HCT116 (cell line): ENCODE results near the gene SHC1. TPM values are rescaled to one million over a fixed set of nuclear protein-coding genes. Genes with fewer than 3 reads are reported as not detected.

ENCODE experiments used
- ATAC-seq: fragments of 200-7000 bp; cut with Tn5 transposase; 2 replicates; pipeline ENCODE4 v1.9.1; 2020; ENCODE audit warnings: mild to moderate bottlenecking, moderate library complexity
- BruUV-seq: library from RNA; stranded (reverse); fragments of 400-500 nt; replicated peaks from 2 replicates; lab custom pipeline; 2021; lab: Mats Ljungman, UMichigan
- CTCF ChIA-PET: fragments of 300-600 bp; sonication (Branson Sonifier 250); formaldehyde crosslinking; loops from one replicate; lab custom pipeline; 2021; ENCODE audit warnings: antibody characterized with exemption; lab: Charles Lee
- POLR2A ChIA-PET: fragments of 300-600, 350-600 bp; sonication (Branson Sonifier 250); formaldehyde crosslinking; loops from one replicate; lab custom pipeline; 2021; ENCODE audit warnings: antibody characterized with exemption; lab: Charles Lee
- RAD21 ChIA-PET, 2 experiments: fragments of 300-600 bp; sonication (Branson Sonifier 250); formaldehyde crosslinking; loops; one replicate each; lab custom pipeline; 2023; ENCODE audit warnings: low total read pairs in 2 of 2; ENCODE audit not compliant: uncharacterized antibody in 2 of 2, unreplicated experiment in 2 of 2, low non-redundant PET in 1 of 2; lab: Charles Lee
- DNase-seq: peaks from one replicate; pipeline ENCODE4 v3.0.0-alpha.2; 2010; ENCODE audit warnings: low read depth, low spot score
- H2AFZ ChIP-seq: fragments of 200-600 bp; shearing (Covaris generic), sonication (generic); 2 replicates; pipeline ENCODE4 v1.6.1; 2017; ENCODE audit warnings: low read depth, mixed run types, mixed read lengths, antibody characterized with exemption, low read length; ENCODE audit not compliant: poor library complexity, severe bottlenecking
- H3K27ac ChIP-seq: 2 replicates; pipeline ENCODE4 v1.5.1; 2012; ENCODE audit warnings: low read depth, low read length
- H3K27me3 ChIP-seq: fragments of 200-600 bp; sonication (generic); 2 replicates; pipeline ENCODE4 v1.6.1; 2016; ENCODE audit warnings: mixed run types, low read length, mixed read lengths; ENCODE audit not compliant: insufficient read depth
- H3K36me3 ChIP-seq, 2 experiments: fragments of 200-500 bp in 1 of 2; fragments of 200-600 bp in 1 of 2; sonication (Bioruptor generic) in 1 of 2; sonication (generic) in 1 of 2; 2 replicates each; pipeline versions ENCODE4 v1.5.1 to v1.6.1; 2014 to 2016; ENCODE audit warnings: low read length in 2 of 2, inconsistent platforms in 1 of 2, mixed read lengths in 1 of 2, mixed run types in 1 of 2; ENCODE audit not compliant: insufficient read depth in 2 of 2, control insufficient read depth in 1 of 2
- H3K4me1 ChIP-seq, 2 experiments: fragments of 200-600 bp in 1 of 2; sonication (generic) in 1 of 2; 2 replicates each; pipeline versions ENCODE4 v1.5.1 to v1.6.1; 2012 to 2017; ENCODE audit warnings: low read length in 2 of 2, inconsistent platforms in 1 of 2, mild to moderate bottlenecking in 1 of 2, mixed read lengths in 1 of 2, mixed run types in 1 of 2, moderate library complexity in 1 of 2; ENCODE audit not compliant: insufficient read depth in 2 of 2, control insufficient read depth in 1 of 2
- H3K4me2 ChIP-seq: fragments of 200-600 bp; sonication (generic); 2 replicates; pipeline ENCODE4 v1.6.1; 2017; ENCODE audit warnings: mixed run types, low read length, mixed read lengths
- H3K4me3 ChIP-seq, 2 experiments: fragments of 200-600 bp in 1 of 2; sonication (generic) in 1 of 2; replicated peaks in 1 of 2; 2 replicates each; pipeline ENCODE4 v1.5.1; 2011 to 2016; ENCODE audit warnings: low read length in 2 of 2, control low read depth in 1 of 2, low read depth in 1 of 2, mild to moderate bottlenecking in 1 of 2, mixed read lengths in 1 of 2, mixed run types in 1 of 2
- H3K79me2 ChIP-seq: fragments of 200-600 bp; sonication (generic); 2 replicates; pipeline ENCODE4 v1.6.1; 2017; ENCODE audit warnings: mild to moderate bottlenecking, mixed run types, low read length, moderate library complexity, mixed read lengths; ENCODE audit not compliant: insufficient read depth
- H3K9ac ChIP-seq: fragments of 200-600 bp; sonication (generic); 2 replicates; pipeline ENCODE4 v1.6.1; 2016; ENCODE audit warnings: low read length, mixed read lengths
- H3K9me2 ChIP-seq: fragments of 200-600 bp; sonication (generic), shearing (Covaris generic); 2 replicates; pipeline ENCODE4 v1.6.1; 2017; ENCODE audit warnings: mixed run types, mild to moderate bottlenecking, moderate library complexity; ENCODE audit not compliant: insufficient read depth
- H3K9me3 ChIP-seq, 2 experiments: fragments of 200-500 bp in 1 of 2; fragments of 200-600 bp in 1 of 2; sonication (Bioruptor generic) in 1 of 2; sonication (generic) in 1 of 2; 2 replicates each; pipeline ENCODE4 v1.6.1; 2014 to 2017; ENCODE audit warnings: low read length in 2 of 2, mixed read lengths in 2 of 2, inconsistent platforms in 1 of 2, low read depth in 1 of 2, mild to moderate bottlenecking in 1 of 2, mixed run types in 1 of 2, moderate library complexity in 1 of 2; ENCODE audit not compliant: control insufficient read depth in 1 of 2, insufficient read depth in 1 of 2
- H4K20me1 ChIP-seq: fragments of 200-600 bp; sonication (generic), shearing (Covaris generic); 2 replicates; pipeline ENCODE4 v1.6.1; 2017; ENCODE audit warnings: mixed run types, mild to moderate bottlenecking, moderate library complexity; ENCODE audit not compliant: insufficient read depth
- ATF3 ChIP-seq: IDR thresholded peaks from 2 replicates; pipeline ENCODE4 v1.6.1; 2012
- CBX3 ChIP-seq: IDR thresholded peaks from 2 replicates; pipeline ENCODE4 v1.6.1; 2012; ENCODE audit warnings: low read depth
- CTCF ChIP-seq, 3 experiments: fragments of 200-600 bp in 1 of 3; sonication (generic) in 1 of 3; IDR thresholded peaks in 2 of 3; conservative IDR thresholded peaks in 1 of 3; 2 replicates each; pipeline ENCODE4 v1.5.1; 2012 to 2017; ENCODE audit warnings: low read depth in 2 of 3, low read length in 2 of 3, antibody characterized with exemption in 1 of 3, borderline replicate concordance in 1 of 3, control low read depth in 1 of 3, mild to moderate bottlenecking in 1 of 3, mixed read lengths in 1 of 3, mixed run types in 1 of 3, moderate library complexity in 1 of 3; ENCODE audit not compliant: insufficient read depth in 1 of 3
- ELF1 ChIP-seq: IDR thresholded peaks from 2 replicates; pipeline ENCODE4 v1.6.1; 2012; ENCODE audit warnings: low read depth, borderline replicate concordance
- POLR2AphosphoS5 ChIP-seq: IDR thresholded peaks from 2 replicates; pipeline ENCODE4 v1.6.1; 2011; ENCODE audit warnings: mild to moderate bottlenecking, low read depth, low read length, moderate library complexity
- SIN3A ChIP-seq: IDR thresholded peaks from 2 replicates; pipeline ENCODE4 v1.6.1; 2012; ENCODE audit warnings: low read depth
- SP1 ChIP-seq: IDR thresholded peaks from 2 replicates; pipeline ENCODE4 v1.6.1; 2012; ENCODE audit warnings: low read depth
- SRF ChIP-seq: IDR thresholded peaks from 2 replicates; pipeline ENCODE4 v1.6.1; 2012; ENCODE audit warnings: low read depth
- intact Hi-C: fragments of 100-400 bp; cut with micrococcal nuclease; formaldehyde crosslinking; loops from 2 replicates; pipeline ENCODE4 v1.10.0; 2022
- total RNA-seq: library from RNA; stranded (reverse); gene quantifications from one replicate; pipeline ENCODE4 v1.2.1, GENCODE V29; 2021; ENCODE audit not compliant: unreplicated experiment

SHC1 gene
- total RNA-seq, 1 experiment from 2014 or later, result 148 TPM

DNA sequence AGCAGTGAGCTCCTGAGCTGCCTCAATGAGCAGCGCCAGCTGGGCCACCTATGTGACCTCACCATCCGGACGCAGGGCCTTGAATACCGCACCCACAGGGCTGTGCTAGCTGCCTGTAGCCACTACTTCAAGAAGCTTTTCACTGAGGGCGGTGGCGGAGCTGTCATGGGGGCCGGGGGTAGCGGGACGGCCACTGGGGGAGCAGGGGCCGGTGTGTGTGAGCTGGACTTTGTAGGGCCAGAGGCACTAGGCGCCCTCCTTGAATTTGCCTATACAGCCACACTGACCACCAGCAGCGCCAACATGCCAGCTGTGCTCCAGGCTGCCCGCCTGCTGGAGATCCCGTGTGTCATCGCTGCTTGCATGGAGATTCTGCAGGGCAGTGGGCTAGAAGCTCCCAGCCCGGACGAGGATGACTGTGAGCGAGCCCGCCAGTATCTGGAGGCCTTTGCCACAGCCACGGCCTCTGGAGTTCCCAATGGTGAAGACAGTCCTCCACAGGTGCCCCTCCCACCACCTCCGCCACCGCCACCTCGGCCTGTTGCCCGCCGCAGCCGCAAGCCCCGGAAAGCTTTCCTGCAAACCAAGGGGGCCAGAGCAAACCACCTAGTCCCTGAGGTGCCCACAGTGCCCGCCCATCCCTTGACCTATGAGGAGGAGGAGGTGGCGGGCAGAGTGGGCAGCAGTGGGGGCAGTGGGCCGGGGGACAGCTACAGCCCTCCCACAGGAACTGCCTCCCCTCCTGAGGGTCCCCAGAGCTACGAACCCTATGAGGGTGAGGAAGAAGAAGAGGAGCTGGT is 44.4 kb upstream of the SHC1 start:
- ChIA-PET POLR2A (interaction anchor here (1.1 to 1.4 kb wide), 2 partner anchors 13 to 15 kb away, joined by 3 to 7 read pairs; partner anchors contain the start of gene ZBTB7B), CTCF (interaction anchor here (1.5 kb wide), 1 partner anchor 36 kb away, joined by 5 read pairs; the partner anchor contains the start of gene ADAM15), RAD21 (no interaction called here)
- Histone ChIP-seq H4K20me1 (no peaks in the 10 kb centered on the region), H3K27me3 (no peaks in the 10 kb centered on the region), H3K27ac (no peak overlapping the region), H3K9me2 (no peaks in the 10 kb centered on the region), H3K36me3 (peaks cover 11 to 27% of the 10 kb centered on the region in 2 experiments; a peak in 3 of 4 replicates), H3K4me3 (no peak overlapping the region), H3K9me3 (no peaks in the 10 kb centered on the region), H3K4me1 (peaks cover 28 to 69% of the 10 kb centered on the region in 2 experiments), H3K79me2 (peaks cover 33% of the 10 kb centered on the region; the same call in 1 of the 2 replicates), H3K4me2 (no peak overlapping the region), H3K9ac (no peak overlapping the region), H2AFZ (no peak overlapping the region)
- intact Hi-C loops, result no loop called here
- BruUV-seq, result no TSS peak
- ATAC-seq (no peak), DNase-seq (no peak)
- TF ChIP-seq ELF1 (no peak), SIN3A (no peak), SP1 (no peak), CBX3 (no peak), SRF (no peak), POLR2AphosphoS5 (no peak), ATF3 (no peak), CTCF (IDR thresholded peaks at IDR 0.05 in 2 of 3, conservative IDR thresholded peaks at IDR 0.05 in 1 of 3; ENCODE audit: borderline replicate concordance in 1 of 3, insufficient read depth in 1 of 3, low read depth in 2 of 3, low read length in 2 of 3) (no peak)
